ENCODE results near the gene SF3B5. TPM values are rescaled to one million over a fixed set of nuclear protein-coding genes. Genes with fewer than 3 reads are reported as not detected.
"Not testable (repeated sequence)": the region's sequence is repeated elsewhere in the genome, so short reads cannot be mapped to it uniquely, and the experiment has no call there.

SF3B5 gene
- total RNA-seq: 150 and 159 TPM in 2 replicates

- intact Hi-C loops (cut with micrococcal nuclease): loop anchor here (1.0 to 10.0 kb wide), 18 partner anchors 31 to 1948 kb away; partner anchors contain the start of genes ADAT2, EPM2A, FUCA2 and HIVEP2
Measured at GRCh38 chr6:144095134-144096002, at the start of gene SF3B5. Gene SF3B5, minus strand, starts transcription at chr6:144095573. Its CDS starts 76 bp downstream, at chr6:144095497.

GRCh38 chr6:144144996-144145395 is 49.6 kb upstream of the SF3B5 start:
- intact Hi-C loops (cut with micrococcal nuclease): no loop called here

GRCh38 chr6:144143878-144144277 is 48.5 kb upstream of the SF3B5 start:
- intact Hi-C loops (cut with micrococcal nuclease): no loop called here

- intact Hi-C loops (cut with micrococcal nuclease): no loop called here
Measured at GRCh38 chr6:144143106-144143505, 47.7 kb upstream of the SF3B5 start.

GRCh38 chr6:144141470-144141869 is 46.1 kb upstream of the SF3B5 start:
- intact Hi-C loops (cut with micrococcal nuclease): no loop called here

- intact Hi-C loops (cut with micrococcal nuclease): no loop called here
Measured at GRCh38 chr6:144140867-144141266, 45.5 kb upstream of the SF3B5 start.

GRCh38 chr6:144139817-144140216 is 44.4 kb upstream of the SF3B5 start:
- intact Hi-C loops (cut with micrococcal nuclease): no loop called here

- intact Hi-C loops (cut with micrococcal nuclease): no loop called here
Measured at GRCh38 chr6:144138542-144138941, 43.2 kb upstream of the SF3B5 start.

GRCh38 chr6:144134737-144135136 is 39.4 kb upstream of the SF3B5 start:
- intact Hi-C loops (cut with micrococcal nuclease): no loop called here

- intact Hi-C loops (cut with micrococcal nuclease): no loop called here
Measured at GRCh38 chr6:144134176-144134575, 38.8 kb upstream of the SF3B5 start.

GRCh38 chr6:144133225-144133821 is 38.0 kb upstream of the SF3B5 start:
- intact Hi-C loops (cut with micrococcal nuclease): no loop called here

GRCh38 chr6:144132167-144132690 is 36.9 kb upstream of the SF3B5 start:
- intact Hi-C loops (cut with micrococcal nuclease): not testable (repeated sequence)

GRCh38 chr6:144131248-144131709 is 35.9 kb upstream of the SF3B5 start:
- intact Hi-C loops (cut with micrococcal nuclease): no loop called here

GRCh38 chr6:144129469-144129868 is 34.1 kb upstream of the SF3B5 start:
- intact Hi-C loops (cut with micrococcal nuclease): no loop called here

- intact Hi-C loops (cut with micrococcal nuclease): no loop called here
Measured at GRCh38 chr6:144127097-144127496, 31.7 kb upstream of the SF3B5 start.

- intact Hi-C loops (cut with micrococcal nuclease): no loop called here
Measured at GRCh38 chr6:144123836-144124235, 28.5 kb upstream of the SF3B5 start.

- intact Hi-C loops (cut with micrococcal nuclease): no loop called here
Measured at GRCh38 chr6:144123421-144123820, 28.0 kb upstream of the SF3B5 start.

GRCh38 chr6:144122861-144123260 is 27.5 kb upstream of the SF3B5 start:
- intact Hi-C loops (cut with micrococcal nuclease): no loop called here

- intact Hi-C loops (cut with micrococcal nuclease): no loop called here
Measured at GRCh38 chr6:144119376-144119775, 24.0 kb upstream of the SF3B5 start.

GRCh38 chr6:144115219-144115618 is 19.8 kb upstream of the SF3B5 start:
- intact Hi-C loops (cut with micrococcal nuclease): no loop called here

GRCh38 chr6:144113366-144113765 is 18.0 kb upstream of the SF3B5 start:
- intact Hi-C loops (cut with micrococcal nuclease): no loop called here

- intact Hi-C loops (cut with micrococcal nuclease): no loop called here
Measured at GRCh38 chr6:144110210-144110609, 14.8 kb upstream of the SF3B5 start.
